ENCODE measurements around the gene SAMD13. TPM values are rescaled to one million over a fixed set of nuclear protein-coding genes. Genes with fewer than 3 reads are reported as not detected.

The SAMD13 gene, protein sequence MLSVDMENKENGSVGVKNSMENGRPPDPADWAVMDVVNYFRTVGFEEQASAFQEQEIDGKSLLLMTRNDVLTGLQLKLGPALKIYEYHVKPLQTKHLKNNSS
- 0.30 and 0.42 TPM in 2 replicates for total RNA-seq

DNA sequence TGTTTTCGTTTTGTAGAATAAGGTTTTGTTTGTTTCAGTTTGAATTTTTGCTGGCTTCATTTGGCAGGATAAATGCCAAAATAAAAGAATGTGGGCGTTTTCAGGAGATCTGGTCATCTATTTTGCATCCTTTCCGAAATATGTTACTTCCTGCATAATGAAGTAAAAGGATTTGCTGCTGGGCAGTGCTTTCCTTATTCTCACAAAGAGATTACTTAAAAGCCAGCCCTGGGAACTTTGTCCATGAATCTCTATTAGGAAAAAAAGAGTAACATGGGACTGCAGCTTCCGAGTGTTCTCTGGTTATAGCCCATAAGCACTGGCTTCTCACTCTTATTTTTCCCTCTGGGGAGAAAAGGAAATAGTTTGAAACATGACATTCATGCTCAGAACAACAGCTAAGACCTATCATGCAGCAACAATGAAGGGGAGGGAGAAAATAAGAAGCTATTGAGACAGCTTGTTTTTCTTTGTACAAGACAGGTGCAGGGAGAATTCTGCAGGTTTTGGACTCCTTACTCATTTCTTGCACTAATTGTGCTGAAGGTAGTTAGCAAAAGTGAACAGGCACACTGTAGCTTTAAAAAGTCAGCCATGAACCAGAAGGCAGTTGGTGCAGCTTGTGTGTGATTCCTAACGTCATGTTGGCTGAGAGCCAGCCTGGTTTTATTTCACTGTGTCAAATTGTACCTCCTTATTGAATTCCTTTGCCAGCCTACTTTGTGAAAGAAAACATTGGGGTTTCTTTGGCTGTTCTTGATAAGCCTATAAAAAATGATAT, at the start of gene SAMD13:
SAMD13 (plus strand) TSS at position 705 of the 781 bp plus-strand sequence. CDS start 1,527 bp downstream, outside the sequence.

DNA sequence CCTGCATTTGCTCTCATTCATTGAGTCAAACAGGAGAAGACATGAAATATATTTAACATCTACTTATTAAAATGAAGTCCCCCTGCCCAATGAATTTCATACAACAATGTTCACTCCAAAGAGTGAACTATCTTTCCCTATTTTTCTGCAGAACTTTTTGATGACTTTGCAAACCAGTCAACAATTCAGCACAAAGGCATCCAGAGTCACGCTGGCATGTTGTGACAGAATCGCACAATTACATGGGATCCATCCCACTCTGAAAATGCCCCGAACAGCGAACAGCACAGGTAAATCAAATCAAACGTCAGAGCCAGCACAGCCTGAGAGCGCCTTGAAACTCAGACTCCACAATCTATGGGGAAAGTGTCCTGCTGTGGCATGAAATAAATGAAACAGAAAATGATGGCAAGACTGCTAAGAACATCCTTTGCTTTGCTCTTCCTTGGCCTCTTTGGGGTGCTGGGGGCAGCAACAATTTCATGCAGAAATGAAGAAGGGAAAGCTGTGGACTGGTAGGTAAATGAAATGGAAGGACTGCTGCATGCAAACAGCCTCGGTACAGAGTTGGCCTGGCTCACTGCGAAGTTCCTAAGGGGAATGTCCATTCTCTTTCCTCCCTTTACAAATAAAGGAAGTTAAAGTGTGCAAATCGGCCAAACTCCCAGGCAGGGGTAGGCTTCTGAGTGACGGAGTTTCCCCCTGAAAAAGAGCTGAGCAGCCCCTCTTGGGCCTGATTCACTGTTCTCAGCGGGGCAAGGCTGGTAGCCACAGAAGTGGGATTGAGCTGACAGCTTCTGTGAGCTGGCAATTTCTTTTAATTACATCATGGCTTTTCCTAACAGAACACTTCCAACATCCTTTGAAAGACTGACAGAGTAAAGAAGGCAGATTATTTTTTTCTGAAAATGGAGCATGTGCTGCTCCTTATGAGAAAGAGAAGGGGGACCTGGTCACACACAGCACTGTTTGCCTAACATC, 97.0 kb downstream of the SAMD13 start, which contains the start of gene DNASE2B:
DNASE2B (plus strand) TSS at position 310 of the 981 bp plus-strand sequence; CDS start at position 391, 81 bp downstream.

Other genes starting within 250 kb of the SAMD13 start
- gene PRKACB, start 157.4 kb upstream of the SAMD13 start, total RNA-seq, result 26.5 and 31.2 TPM in 2 replicates
- not detected in 2 replicates for gene DNASE2B, start 96.8 kb downstream of the SAMD13 start, total RNA-seq
- 24.9 and 26.3 TPM in 2 replicates for gene RPF1, start 177.6 kb downstream of the SAMD13 start, total RNA-seq
- gene SPATA1, start 204.7 kb downstream of the SAMD13 start, total RNA-seq, result 0.59 TPM in 1 of 2 replicates, not detected in the other
- gene GNG5, start 204.9 kb downstream of the SAMD13 start, total RNA-seq, result 8.9 and 20.5 TPM in 2 replicates

All from smooth muscle cell of the umbilical artery (primary cell).